Fibroblast of skin of abdomen (primary cell): ENCODE data around the gene KANSL1.

Experiments used
- DNase-seq: peaks from one replicate; pipeline ENCODE4 v3.0.0-alpha.2; 2013

The KANSL1 gene

DNA sequence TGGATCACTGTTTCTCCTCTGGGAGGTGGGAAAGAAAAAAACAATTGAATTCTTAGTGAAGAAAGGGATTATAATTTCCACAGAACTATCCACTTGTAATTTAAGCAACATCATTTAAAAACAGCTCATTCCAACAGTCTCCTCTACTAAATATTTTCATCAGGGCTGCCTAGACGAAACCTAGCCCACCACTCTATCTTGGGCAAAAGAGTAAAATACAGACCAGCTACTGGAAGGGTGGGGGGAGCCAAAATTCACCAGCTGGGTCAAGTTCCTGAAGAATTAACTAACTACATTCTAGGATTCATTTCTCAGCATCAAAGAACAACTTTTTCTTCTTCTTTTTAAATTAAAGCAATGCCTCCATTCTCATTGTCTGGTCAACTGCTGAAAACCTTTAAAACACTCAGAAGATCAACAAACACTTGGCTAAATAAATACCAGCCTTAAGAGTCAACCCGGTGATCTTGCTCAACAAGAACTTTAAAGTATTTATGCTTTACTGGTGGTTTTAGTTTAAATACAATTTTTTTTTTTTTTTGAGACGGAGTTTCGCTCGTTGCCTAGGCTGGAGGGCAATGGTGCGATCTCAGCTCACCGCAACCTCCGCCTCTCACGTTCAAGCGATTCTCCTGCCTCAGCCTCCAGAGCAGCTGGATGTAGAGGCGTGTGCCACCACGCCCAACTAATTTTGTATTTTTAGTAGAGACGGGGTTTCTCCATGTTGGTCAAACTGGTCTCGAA lies 25.2 kb downstream of the KANSL1 start:
- DNase-seq, result peak; percentile 80

DNA sequence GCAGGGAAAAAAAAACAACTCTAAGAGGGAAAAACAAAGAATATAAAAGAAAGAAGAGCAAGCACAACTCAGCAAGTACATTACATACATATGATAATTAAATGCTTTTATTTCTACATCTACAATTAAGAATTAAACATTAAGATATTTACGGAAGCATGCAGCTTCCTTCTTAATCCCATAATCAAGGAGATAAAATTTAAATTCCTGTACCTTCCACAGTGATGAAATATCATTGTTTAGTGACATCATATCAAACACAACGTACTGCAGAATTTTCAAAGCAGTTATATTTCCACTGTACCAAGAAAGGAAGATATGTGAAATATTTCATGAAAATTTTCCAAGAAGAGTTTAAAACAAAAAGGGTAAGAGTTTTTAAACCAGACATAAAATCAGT lies 26.0 kb downstream of the KANSL1 start:
- DNase-seq, result no peak

DNA sequence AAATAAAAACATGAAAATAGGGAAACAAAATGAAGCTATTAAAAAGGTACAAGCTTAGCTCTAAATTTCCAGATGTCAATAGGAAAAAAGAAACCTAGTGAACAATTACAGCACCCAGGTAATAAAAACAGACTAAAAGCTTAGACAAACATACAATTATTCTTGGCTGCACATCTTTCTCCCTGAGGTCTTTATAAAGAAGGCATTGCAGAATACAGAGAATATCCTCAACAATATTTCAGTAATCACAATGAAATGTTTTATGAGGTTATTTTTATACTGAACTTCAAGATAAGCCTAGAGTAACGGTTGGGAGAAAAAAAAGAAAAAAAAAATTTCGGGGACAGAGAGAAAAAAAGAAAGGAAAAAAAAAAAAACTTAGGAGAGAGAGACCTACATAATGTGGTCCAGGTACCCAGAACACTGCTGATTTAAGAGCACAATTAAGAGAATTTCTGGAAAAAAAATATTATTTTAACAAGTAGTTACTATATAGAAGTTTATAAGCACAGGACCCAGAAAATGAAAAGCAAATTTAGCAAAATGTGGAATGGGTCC lies 26.5 kb downstream of the KANSL1 start:
- DNase-seq, result no peak

DNA sequence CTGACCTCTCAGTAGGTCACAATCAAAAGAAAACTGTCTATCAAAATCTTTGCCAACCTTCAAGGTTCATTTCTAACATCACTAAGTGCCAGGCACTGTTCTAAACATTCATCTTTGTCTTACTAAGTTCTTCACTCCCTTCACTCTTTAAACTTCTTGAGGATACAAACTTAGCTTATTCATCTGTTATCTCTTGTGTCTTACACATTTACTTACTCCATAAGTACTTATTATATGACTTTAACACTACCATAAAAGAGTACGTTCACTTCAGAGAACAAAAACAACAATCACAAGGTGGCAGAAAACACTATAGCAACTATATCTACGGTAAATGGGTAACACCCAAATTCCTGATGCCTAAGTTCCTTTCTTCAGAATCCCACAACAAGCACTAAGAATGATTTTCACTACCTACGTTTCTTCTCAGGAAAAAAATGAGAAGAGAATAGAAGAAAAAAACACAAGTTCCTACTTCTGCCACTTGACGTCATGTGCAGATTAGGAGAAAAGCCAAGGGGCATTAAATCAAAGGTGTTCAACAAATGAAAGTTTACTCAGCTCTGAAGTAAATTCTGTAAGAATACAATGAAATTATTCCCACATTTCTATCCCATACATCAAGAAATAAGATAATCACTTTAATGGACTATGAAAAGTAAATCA lies 29.2 kb downstream of the KANSL1 start:
- DNase-seq, result no peak

DNA sequence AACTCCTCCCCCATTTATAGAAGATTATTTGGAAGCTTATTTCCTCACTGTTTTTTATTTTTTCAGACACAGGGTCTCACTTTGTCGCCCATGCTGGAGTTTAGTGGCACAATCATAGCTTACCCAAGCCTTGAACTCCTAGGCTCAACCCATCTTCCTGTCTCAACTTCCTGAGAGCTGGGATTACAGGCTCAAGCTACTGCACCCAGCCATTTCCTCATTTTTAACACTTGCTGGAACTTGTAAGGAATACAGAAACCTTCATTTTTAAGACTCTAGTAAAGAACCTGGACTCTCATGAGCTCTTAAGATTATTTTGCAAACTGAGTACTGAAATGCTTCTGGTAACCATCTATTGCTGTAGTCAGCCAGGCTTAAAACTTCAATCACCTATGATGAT lies 29.9 kb downstream of the KANSL1 start:
- DNase-seq, result no peak

DNA sequence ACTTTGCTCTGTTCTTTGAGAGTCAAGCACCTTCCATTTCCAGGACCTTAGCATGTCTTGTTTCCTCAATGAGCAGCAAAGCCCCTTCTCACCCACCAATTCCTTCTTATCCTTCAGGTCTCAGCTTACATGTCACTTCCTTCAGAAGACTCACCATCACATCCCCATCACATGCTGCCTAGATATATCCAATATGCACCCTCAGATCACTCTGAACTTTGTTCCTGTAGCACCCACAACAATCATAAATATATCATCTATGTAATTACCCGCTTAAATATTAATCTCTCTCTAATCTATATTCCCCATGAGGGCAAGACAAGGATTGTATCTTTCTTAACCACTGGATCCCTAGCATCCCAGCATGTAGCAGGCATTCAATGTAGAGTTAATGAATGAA lies 30.4 kb downstream of the KANSL1 start:
- no peak for DNase-seq

DNA sequence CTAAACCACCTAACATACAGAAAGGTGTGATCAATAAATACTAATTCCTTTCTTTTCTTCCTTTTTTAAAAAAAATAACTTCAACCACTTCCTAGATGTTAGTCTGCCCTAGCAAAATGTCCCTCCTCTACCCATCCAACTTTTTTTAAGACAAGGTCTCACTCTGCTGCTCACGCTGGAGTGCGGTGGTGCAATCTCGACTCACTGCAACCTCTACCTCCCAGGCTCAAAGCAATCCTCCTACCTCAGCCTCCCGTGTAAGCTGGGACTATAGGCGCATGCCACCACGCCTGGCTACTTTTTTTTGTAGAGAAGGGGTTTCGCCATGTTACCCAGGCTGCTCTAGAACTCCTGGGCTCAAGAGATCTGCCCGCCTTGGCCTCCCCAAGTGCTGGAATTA lies 33.1 kb downstream of the KANSL1 start:
- no peak for DNase-seq

DNA sequence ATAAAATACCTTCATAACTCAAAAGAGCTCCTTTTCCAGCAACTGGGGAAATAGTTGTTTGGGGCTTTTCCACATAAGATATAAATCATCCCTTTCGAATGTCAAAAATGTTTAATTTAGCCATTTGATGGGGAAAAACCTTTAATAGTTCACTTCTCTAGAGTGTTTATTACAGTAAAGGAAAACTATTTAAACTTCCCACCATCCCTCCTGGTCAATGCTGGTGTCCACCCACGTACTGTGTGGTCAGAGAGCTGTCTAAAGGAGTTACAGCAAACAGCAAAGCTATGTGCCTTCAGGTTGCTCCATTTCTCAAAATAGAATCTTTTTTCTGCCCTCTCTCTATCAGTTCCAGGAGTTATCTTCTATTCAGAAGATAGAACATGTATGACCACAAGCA lies 33.5 kb downstream of the KANSL1 start:
- peak; percentile 44 for DNase-seq

DNA sequence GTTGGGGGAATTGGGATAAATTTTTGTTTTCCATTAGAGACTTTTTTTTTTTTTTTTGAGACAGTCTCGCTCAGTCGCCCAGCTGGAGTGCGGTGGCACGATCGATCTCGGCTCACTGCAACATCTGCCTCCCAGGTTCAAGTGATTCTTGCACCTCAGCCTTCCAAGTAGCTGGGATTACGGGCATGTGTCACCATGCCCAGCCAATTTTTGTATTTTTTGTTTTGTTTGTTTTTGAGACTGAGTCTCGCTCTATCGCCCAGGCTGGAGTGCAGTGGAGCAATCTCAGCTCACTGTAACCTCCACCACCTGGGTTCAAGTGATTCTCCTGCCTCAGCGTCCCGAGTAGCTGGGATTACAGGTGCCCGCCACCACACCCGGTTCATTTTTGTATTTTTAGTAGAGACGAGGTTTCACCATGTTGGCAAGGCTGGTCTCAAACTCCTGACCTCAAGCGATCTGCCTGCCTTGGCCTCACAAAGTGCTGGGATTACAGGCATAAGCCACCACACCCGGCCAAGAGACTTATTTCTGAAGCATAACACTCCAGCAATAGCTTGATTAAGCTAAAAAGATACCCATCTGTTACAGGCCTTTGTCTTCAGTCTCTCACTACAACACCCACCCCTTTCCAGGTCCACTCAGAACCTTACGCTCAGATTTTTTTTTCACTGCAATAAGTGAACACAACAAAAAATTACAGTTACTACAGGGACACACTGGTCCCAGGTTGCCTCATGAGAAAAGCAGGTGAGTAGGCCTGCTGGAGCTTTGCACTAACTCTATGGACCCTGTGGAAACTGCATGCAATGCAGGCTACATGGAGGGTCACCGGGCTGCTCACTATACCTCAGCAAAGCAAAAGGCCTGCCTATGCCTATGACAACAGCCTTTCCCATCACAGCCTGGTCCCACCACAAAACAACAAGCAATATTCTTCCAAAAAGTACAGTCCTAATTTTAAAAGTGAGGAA lies 34.6 kb downstream of the KANSL1 start:
- peak; percentile 16 for DNase-seq

DNA sequence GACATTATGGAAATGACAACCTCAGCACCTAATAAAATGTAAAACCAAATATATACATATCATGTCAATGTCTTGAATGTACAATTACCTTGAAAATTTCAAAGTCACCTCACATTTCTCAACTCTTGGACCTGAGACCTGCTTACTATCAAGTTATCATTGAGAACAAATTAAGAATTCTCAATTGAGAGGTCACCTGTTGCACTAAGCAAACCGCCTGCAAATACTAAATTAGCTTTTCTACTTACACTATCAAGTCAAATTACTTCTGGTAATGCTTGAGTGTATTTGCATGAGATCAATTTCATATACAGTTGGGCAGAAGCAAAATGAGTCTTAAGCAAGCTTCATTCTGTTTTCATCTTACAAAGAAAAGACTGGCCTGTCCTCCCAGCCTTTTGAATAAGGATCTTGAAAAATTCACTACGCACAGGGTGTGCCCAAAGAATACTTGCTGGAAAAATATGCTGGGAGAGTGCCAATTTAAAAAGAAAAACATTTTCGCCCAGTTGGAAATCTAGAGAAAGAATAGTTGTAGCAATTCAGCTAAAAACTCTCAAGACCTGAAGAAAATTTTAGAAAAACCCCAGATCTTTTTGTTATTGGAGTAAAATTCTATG lies 35.7 kb downstream of the KANSL1 start:
- peak; percentile 57 for DNase-seq

DNA sequence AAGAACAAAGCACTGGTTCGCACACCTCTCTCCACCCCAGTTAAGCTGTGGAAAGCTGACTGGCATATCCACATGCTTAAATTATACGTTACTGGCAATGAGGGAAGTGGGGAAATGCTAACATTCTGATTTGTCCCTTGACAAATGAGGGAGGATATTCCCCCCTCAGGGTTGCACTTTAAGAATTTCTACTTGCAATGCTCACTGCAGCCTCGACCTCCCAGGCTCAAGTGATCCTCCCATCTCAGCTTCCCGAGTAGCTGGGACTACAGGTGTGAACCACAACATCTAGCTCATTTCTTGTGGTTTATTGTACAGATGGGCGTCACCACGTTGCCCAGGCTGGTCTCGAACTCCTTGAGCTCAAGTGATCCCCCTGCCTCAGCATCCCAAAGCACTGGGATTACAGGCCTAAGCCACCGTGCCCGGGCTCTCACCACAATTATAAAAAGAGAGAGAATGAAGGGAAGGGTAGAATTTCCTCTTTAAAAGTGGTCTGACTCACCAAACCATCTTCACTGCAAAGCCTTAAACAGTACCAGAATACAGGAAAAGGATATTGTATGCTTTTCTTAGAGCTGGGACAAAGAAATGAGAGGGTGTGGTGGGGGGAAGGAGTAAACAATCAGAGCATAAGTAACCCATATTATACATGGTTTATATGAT lies 38.9 kb downstream of the KANSL1 start:
- peak; percentile 63 for DNase-seq

DNA sequence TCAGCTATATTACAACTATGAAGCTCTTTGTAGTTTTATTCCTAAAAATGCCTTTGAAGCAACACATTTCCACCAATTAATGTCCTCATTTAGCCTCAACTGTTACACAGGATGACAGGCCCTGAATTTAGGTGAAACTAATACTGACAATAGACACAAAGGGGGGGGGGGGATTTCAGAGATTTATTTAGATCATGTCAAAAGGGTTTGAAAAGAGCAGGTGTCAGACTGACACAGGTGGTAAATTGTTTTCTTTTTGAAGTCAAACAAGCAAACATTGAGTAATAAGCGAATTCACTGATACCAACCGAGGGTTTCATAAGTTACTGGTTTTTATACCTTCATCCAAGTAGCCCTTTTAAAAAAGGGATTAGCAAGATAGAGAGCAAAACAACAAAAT lies 40.8 kb downstream of the KANSL1 start:
- no peak for DNase-seq

DNA sequence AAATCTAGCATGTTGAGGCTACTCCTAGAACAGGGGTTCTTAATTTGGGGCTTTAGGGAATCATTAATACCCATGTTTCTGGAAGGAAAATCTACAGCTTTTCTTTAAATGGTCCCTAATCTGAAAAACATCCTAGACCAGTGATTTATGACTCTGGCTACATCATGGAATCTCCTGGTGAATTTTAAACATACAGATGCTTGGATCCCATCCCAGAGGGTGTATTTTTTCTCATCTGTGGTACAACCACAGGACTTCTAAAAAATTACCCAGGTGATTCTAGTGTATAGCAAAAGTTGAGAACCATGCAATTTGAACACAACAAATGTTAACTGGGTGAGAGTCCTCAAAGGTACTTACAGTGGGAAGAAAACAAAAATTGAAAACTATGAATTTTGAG lies 41.5 kb downstream of the KANSL1 start:
- DNase-seq, result peak; percentile 76

DNA sequence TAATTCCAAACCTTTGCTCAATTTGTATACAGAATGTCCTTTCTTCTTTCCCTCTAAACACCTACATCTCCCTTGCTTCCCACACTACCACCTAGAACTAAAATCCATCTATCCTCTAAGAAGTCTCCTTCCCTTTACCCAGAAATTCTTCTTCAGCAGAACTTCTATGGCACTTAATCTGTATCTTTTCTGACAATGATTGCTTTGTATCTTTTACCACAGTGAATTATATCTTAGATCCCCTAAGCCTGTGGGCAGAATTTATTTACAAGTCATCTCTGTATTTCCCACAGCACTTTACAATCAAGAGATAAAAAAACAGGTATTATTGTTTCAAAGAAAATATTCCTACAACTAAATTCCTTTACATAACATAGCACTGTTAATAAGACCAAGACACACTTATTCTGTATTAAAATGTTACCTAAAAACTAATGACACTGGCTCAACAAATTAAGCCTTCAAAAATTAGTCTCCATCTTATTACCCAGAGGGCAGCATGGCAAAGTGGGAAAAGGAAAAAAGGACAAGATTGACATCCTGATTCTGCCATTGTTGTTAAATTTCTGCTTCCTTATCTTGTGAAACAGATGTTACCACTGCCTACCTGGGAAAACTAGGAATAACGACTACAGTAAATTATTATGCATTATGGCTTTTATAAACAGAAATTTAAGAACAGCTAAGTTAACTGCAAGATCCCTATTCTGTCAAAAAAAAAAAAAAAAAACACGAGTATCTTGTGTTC lies 42.8 kb downstream of the KANSL1 start:
- DNase-seq, result no peak

DNA sequence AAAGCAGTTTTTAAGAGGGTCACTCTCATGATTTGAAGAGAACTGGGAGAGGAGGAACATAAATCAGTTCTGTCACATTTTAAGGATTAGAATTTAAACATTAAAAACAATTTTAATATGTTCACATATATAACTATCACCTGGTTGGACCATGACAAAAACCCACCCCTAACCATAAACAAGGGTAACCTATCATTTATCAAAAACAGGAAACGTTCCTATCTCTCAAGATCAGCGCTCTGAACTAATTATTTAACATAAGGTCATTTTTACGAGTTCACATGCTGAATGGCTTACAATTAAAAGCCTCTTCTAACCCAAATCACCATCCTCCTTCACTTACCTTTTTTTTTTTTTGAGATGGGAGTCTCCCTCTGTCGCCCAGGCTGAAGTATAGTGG lies 45.0 kb downstream of the KANSL1 start:
- DNase-seq, result no peak

DNA sequence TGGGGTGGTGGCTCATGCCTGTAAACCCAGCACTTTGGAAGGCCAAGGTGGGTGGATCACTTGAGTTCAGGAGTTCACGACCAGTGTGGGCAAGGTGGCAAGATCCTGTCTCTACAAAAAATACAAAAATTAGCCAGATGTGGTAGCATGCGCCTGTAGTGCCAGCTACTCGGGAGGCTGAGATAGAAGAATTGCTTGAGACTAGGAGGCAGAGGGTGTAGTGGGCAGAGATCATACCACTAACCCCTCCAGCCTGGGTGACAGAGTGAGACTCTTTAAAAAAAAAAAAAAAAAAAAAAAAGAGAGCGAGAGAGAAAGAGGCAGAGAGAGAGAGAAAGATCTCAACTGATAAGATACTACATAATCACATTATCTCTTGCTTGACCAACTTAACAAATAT lies 45.9 kb downstream of the KANSL1 start:
- DNase-seq, result no peak

DNA sequence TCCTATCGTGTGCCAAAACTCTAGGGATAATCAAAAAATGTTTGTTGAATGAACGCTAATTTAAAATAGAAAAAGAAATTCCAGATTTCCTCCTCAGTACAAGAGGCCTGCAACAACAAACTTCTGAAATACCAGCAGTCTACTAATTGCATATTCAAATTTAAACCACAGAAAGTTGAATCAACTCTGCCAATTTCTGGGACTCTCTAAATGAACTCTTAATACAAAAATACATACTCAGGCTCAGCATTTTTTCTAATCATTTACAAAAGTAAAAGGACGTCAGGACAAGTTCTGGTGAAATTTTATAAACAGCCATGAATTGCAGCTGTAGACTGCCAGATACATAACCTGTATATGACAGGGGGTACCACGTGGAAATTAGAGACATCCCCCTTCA lies 49.0 kb downstream of the KANSL1 start:
- no peak for DNase-seq

DNA sequence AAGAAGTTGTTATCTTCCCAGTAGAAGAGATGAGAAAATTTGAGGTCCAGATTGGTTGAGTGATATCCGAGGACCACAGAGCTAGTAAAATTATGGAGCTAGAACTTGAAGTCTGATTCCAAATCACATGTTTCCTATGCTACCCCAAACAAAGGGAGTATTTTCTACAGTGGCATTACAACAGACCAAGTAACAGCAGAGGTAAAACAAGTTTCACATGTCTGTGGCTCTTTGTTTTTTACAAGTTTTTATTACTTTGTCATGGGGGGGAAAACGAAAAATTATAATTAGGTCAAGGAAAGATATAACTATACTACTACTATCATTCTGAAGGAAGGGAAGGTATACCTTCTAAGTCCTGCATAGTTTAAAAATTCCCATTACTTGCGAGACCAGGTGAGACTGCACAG lies 49.4 kb downstream of the KANSL1 start:
- no peak for DNase-seq

DNA sequence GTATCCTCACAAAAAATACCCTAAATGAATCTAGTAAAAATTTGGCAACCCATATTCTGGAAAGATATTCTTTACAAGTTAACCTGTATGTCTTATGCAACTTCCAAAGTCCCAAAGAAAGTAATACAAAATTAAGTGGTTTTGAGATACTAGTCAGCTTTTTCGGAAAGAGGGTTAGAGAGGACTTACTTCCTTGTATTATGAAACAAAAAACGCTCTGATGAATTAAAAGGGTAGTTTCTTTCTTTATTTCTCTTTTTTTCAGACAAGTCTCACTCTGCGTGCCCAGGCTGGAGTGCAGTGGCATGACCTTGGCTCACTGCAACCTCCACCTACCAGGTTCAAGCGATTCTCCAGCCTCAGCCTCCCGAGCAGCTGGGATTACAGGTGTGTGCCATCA lies 51.6 kb downstream of the KANSL1 start:
- no peak for DNase-seq

DNA sequence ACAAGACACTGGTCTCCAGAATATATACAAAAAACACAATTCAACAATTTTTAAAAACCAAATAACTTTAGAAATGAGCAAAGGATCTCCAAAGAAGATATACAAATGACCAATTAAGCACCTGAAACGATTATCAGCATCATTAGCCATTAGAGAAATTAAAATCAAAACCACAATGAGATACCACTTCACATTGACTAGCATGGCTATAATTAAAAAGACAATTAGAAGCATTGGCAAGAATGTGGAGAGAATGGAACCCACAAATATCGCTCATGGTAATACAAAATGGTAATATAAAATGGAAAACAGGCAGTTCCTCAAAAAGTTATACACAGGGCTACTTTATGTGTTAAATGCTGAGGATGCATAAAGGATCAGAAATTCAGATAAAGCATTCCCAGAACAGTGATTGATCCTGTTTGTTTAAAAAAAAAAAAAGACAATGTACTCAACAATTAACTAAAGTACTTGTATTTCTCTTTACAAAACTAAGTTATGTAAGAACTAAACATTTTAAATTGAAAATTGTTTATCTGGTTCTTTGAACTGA lies 52.5 kb downstream of the KANSL1 start:
- no peak for DNase-seq
